ENCODE results near the gene PCDHA9.

GRCh38 chr5:140828362-140828737, 19.8 kb upstream of the PCDHA9 start:
- TF ChIP-seq CTCF (IDR thresholded peaks at IDR 0.05; ENCODE audit: low read depth, low read length, poor library complexity, severe bottlenecking) (no peak), EZH2phosphoT487 (IDR thresholded peaks at IDR 0.05; ENCODE audit: borderline replicate concordance, low read length) (no peak)

All from DOHH2 (cell line).